GM13977 (cell line): Measurements from ENCODE around the gene PXN.
"Not testable (repeated sequence)": the region's sequence is repeated elsewhere in the genome, so short reads cannot be mapped to it uniquely, and the experiment has no call there.

Experiments used
- DNase-seq: peaks from one replicate; pipeline ENCODE4 v3.0.0; 2012; ENCODE audit warnings: low spot score
- in situ Hi-C: fragments of 300-500 bp; cut with MboI; formaldehyde crosslinking; loops from one replicate; pipeline ENCODE4 v1.12.0; 2022; ENCODE audit warnings: low sequenced_read_pairs, low pct_unique_long_range_greater_than_20kb, mixed read lengths, inconsistent platforms; ENCODE audit not compliant: unreplicated experiment
- TF ChIP-seq, protein P1 (sequence below): IDR thresholded peaks from 2 replicates; pipeline ENCODE4 v1.5.1; 2012; ENCODE audit warnings: mild to moderate bottlenecking, control low read depth; ENCODE audit not compliant: insufficient read depth; ENCODE audit errors: extremely low read depth, missing control alignments

Gene PXN

DNA sequence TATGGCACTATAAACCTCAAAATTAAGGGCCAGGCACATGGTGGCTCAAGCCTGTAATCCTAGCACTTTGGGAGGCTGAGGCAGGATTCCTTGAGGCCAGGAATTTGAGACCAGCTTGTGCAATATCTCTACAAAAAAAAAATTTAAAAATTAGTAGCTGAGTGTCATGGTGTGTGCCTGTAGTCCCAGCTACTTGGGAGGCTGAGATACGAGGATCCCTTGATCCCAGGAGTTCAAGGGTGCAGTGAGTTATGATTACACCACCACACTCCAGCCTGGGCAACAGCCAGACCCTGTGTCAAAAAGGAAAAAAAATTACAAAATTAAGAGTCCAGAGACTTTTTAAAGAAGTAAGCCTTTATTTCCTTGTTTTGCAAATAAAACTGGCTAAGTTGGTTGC lies 69.2 kb downstream of the PXN start:
- in situ Hi-C loops: no loop called here
- TF ChIP-seq, protein P1, sequence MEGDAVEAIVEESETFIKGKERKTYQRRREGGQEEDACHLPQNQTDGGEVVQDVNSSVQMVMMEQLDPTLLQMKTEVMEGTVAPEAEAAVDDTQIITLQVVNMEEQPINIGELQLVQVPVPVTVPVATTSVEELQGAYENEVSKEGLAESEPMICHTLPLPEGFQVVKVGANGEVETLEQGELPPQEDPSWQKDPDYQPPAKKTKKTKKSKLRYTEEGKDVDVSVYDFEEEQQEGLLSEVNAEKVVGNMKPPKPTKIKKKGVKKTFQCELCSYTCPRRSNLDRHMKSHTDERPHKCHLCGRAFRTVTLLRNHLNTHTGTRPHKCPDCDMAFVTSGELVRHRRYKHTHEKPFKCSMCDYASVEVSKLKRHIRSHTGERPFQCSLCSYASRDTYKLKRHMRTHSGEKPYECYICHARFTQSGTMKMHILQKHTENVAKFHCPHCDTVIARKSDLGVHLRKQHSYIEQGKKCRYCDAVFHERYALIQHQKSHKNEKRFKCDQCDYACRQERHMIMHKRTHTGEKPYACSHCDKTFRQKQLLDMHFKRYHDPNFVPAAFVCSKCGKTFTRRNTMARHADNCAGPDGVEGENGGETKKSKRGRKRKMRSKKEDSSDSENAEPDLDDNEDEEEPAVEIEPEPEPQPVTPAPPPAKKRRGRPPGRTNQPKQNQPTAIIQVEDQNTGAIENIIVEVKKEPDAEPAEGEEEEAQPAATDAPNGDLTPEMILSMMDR: no peak
- no peak for DNase-seq

- in situ Hi-C loops: no loop called here
- DNase-seq: peak; percentile 91
- TF ChIP-seq, protein P1: no peak
Measured at GRCh38 chr12:120194534-120195395, 70.8 kb downstream of the PXN start, which contains the start of gene GCN1. GCN1 (minus strand) TSS chr12:120194715; CDS start chr12:120194697, 18 bp downstream.

DNA sequence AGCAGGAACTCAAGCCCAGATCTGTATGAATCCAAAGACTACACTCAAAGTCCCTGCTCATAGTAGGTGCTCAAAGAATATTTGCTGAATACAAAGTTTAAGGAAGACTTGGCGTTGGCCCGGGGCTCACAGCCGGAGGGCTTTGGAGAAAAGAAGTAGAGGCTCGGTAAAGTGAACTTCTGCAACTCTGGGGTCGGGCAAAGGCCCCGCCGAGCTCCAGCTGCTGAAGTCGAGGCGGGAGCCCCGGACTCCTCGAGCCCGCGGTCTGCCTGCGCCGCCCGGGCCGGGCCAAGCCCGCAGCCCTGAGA lies 71.3 kb downstream of the PXN start:
- DNase-seq: no peak
- TF ChIP-seq, protein P1: no peak
- in situ Hi-C loops: no loop called here

DNA sequence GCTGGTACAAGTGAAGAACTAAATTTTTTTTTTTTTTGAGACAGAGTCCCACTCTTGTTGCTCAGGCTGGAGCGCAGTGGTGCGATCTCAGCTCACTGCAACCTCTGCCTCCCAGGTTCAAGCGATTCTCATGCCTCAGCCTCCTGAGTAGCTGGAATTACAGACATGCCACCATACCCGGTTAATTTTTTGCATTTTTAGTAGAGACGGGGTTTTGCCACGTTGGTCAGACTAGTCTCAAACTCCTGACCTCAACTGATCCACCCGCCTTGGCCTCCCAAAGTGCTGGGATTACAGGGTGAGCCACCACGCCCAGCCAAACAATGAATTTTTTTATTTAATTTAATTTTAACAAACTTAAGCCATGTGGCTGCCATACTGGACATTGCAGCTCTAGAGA lies 72.2 kb downstream of the PXN start:
- DNase-seq, in situ Hi-C loops: not testable (repeated sequence)

DNA sequence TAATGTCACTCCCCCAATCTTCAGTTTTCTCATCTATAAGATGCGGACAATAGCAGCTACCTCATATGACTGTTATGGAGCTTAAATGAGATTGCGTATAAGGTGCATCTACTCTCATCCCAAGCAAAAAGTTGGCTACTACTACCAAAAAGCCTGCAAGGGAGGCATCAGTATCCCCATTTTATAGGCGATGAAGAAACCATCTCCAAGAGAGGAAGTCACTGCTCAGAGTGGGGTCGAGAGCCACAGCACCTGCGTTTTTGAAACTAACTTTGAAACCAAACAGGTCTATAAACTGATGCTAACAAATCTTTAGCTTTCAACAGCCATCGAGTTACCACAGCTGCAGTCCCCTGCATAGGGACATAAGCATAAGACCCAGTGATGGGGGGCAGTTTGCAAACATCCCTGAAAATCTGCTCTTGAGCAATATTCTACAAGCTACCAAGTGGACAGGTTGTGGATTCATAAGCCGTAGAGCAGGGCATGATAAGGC lies 74.5 kb downstream of the PXN start:
- no peak for DNase-seq
- TF ChIP-seq, protein P1: no peak
- in situ Hi-C loops: no loop called here

DNA sequence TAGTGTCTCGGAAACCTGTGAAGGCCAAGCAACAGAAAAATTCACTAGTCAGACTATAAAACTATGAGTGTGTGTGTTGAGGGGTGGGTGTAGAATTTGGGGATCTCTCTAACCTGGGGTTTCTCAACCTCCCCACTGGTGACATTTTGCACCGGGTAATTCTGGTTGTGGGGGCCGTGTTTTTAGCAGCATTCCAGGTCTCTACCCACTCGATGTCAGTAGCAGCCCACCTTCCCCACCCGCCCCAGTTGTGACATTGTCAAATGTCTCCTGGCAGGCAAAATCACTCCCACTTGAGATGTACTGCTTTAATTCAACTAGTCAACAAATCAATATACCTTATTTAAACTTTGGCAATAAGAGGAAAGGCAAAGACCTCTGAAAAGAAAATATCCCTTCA lies 75.1 kb downstream of the PXN start:
- TF ChIP-seq, protein P1: no peak
- no peak for DNase-seq
- in situ Hi-C loops: no loop called here

DNA sequence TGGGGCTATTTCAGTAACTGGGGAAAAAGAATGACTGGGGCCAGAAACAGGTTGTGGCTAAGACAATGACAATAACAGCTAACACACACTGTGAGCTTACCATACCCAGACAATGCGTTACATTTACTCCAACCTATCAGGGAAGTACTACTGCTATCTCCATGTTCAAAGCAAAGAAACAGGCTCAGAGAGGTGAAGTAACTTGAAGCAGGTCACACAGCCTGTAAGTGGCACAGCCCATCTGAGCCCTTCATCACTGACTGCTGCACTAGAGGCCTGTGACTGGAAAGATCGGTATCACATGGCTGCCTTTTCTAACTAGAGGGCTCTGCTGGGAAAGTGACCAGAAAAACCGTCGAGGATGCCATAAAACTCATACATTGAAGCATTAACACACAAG lies 78.9 kb downstream of the PXN start:
- TF ChIP-seq, protein P1: no peak
- no peak for DNase-seq
- in situ Hi-C loops: no loop called here
